GM23248 (cell line): Measurements from ENCODE around the gene UQCRQ.

Source experiments
- EZH2 ChIP-seq: fragments of 200-600 bp; sonication (generic); IDR thresholded peaks from 2 replicates; pipeline ENCODE4 v1.6.1; 2018; ENCODE audit warnings: antibody characterized with exemption, mild to moderate bottlenecking; ENCODE audit not compliant: insufficient read depth, poor library complexity, severe bottlenecking
- EZH2phosphoT487 ChIP-seq: fragments of 200-600 bp; sonication (generic); IDR thresholded peaks from 2 replicates; pipeline ENCODE4 v1.6.1; 2018; ENCODE audit warnings: antibody characterized with exemption, moderate library complexity, mild to moderate bottlenecking, low read depth; ENCODE audit not compliant: insufficient read depth

GRCh38 chr5:132865668-132866341, 637 bp upstream of the UQCRQ start:
- TF ChIP-seq EZH2phosphoT487, result no peak
- no peak for TF ChIP-seq EZH2
